Large intestine (tissue), 3 donors: Measurements from ENCODE around the gene FZD7. TPM values are rescaled to one million over a fixed set of nuclear protein-coding genes. Genes with fewer than 3 reads are reported as not detected.

ENCODE experiments used
- DNase-seq, 2 donors: peaks; one replicate each; pipeline versions ENCODE4 v3.0.0 to v3.0.0-alpha.2; 2013
- H3K27ac ChIP-seq: one replicate; pipeline ENCODE4 v1.5.1; 2013; ENCODE audit warnings: low read length
- H3K27me3 ChIP-seq: 2 replicates; pipeline ENCODE4 v1.6.1; 2013; ENCODE audit warnings: low read length; ENCODE audit not compliant: control insufficient read depth, insufficient read depth
- H3K36me3 ChIP-seq: 2 replicates; pipeline ENCODE4 v1.6.1; 2013; ENCODE audit warnings: low read length; ENCODE audit not compliant: control insufficient read depth, insufficient read depth
- H3K4me1 ChIP-seq: one replicate; pipeline ENCODE4 v1.6.1; 2013; ENCODE audit warnings: low read length; ENCODE audit not compliant: control insufficient read depth, insufficient read depth
- H3K4me3 ChIP-seq: one replicate; pipeline ENCODE4 v1.5.1; 2013; ENCODE audit warnings: low read length
- H3K9me3 ChIP-seq: one replicate; pipeline ENCODE4 v1.6.1; 2013; ENCODE audit warnings: mild to moderate bottlenecking, low read depth, low read length, moderate library complexity; ENCODE audit not compliant: control insufficient read depth
- WGBS: methylation state at CpG from one replicate; pipeline ENCODE4 v1.1.5; 2013; ENCODE audit warnings: low lambda C conversion rate; ENCODE audit not compliant: insufficient coverage; 5-methylcytosine and 5-hydroxymethylcytosine counted together
- polyA plus RNA-seq: library from polyadenylated mRNA; unstranded; fragments of 120-200 nt; gene quantifications from one replicate; pipeline ENCODE4 v1.2.1, GENCODE V29; 2013

Gene FZD7
- polyA plus RNA-seq, 1 donor = 24.1 TPM

- no CpG with 5 or more reads among the region's 10 CpGs for WGBS
- DNase-seq = no peak
- H3K27ac ChIP-seq = no peak overlapping the region
- no peaks in the 10 kb centered on the region for H3K9me3 ChIP-seq
- H3K36me3 ChIP-seq = no peaks in the 10 kb centered on the region
- H3K27me3 ChIP-seq = no peaks in the 10 kb centered on the region
- no peak overlapping the region for H3K4me3 ChIP-seq
- no peaks in the 10 kb centered on the region for H3K4me1 ChIP-seq
Observed at GRCh38 chr2:202023198-202023903, 10.3 kb upstream of the FZD7 start.

GRCh38 chr2:202023904-202024266, 9.8 kb upstream of the FZD7 start:
- Histone ChIP-seq H3K4me3 (no peak overlapping the region), H3K36me3 (no peaks in the 10 kb centered on the region), H3K27ac (no peak overlapping the region), H3K9me3 (no peaks in the 10 kb centered on the region), H3K27me3 (no peaks in the 10 kb centered on the region), H3K4me1 (no peaks in the 10 kb centered on the region)
- no CpG with 5 or more reads among the region's 8 CpGs for WGBS
- DNase-seq = no peak

GRCh38 chr2:202024871-202025270, 8.8 kb upstream of the FZD7 start:
- no peaks in the 10 kb centered on the region for H3K27me3 ChIP-seq
- H3K36me3 ChIP-seq = no peaks in the 10 kb centered on the region
- no peak for DNase-seq
- no peak overlapping the region for H3K27ac ChIP-seq
- H3K4me1 ChIP-seq = no peaks in the 10 kb centered on the region
- no peak overlapping the region for H3K4me3 ChIP-seq
- 79% methylated on average over 2 of the region's 9 CpGs for WGBS
- no peaks in the 10 kb centered on the region for H3K9me3 ChIP-seq

GRCh38 chr2:202025816-202026215, 7.8 kb upstream of the FZD7 start:
- Histone ChIP-seq H3K4me1 (no peaks in the 10 kb centered on the region), H3K36me3 (no peaks in the 10 kb centered on the region), H3K4me3 (no peak overlapping the region), H3K9me3 (no peaks in the 10 kb centered on the region), H3K27me3 (no peaks in the 10 kb centered on the region), H3K27ac (no peak overlapping the region)
- DNase-seq = no peak
- WGBS = 100% methylated on average over 1 of the region's 5 CpGs

- no peaks in the 10 kb centered on the region for H3K4me1 ChIP-seq
- H3K36me3 ChIP-seq = no peaks in the 10 kb centered on the region
- H3K9me3 ChIP-seq = no peaks in the 10 kb centered on the region
- no peak overlapping the region for H3K27ac ChIP-seq
- no CpG with 5 or more reads among the region's 5 CpGs for WGBS
- H3K27me3 ChIP-seq = no peaks in the 10 kb centered on the region
- DNase-seq = no peak
- H3K4me3 ChIP-seq = no peak overlapping the region
Observed at GRCh38 chr2:202026507-202026906, 7.1 kb upstream of the FZD7 start.

GRCh38 chr2:202030691-202031090, 3.0 kb upstream of the FZD7 start:
- Histone ChIP-seq H3K9me3 (peaks cover 10% of the 10 kb centered on the region), H3K27ac (no peak overlapping the region), H3K4me1 (peaks cover 8% of the 10 kb centered on the region), H3K27me3 (peaks cover 3% of the 10 kb centered on the region), H3K4me3 (no peak overlapping the region), H3K36me3 (peaks cover 2% of the 10 kb centered on the region)
- 100% methylated on average over 1 of the region's 4 CpGs for WGBS
- DNase-seq = no peak

- no peak overlapping the region for H3K4me3 ChIP-seq
- H3K4me1 ChIP-seq = peaks cover 12% of the 10 kb centered on the region
- no peak overlapping the region for H3K27ac ChIP-seq
- H3K27me3 ChIP-seq = peaks cover 4% of the 10 kb centered on the region
- 63% methylated on average over 2 of the region's 4 CpGs for WGBS
- peaks cover 4% of the 10 kb centered on the region for H3K36me3 ChIP-seq
- H3K9me3 ChIP-seq = peaks cover 14% of the 10 kb centered on the region
- DNase-seq = no peak
Observed at GRCh38 chr2:202031246-202031951, 2.3 kb upstream of the FZD7 start.

GRCh38 chr2:202032846-202033316, 774 bp upstream of the FZD7 start:
- no CpG with 5 or more reads among the region's 42 CpGs for WGBS
- H3K27me3 ChIP-seq = peaks cover 4% of the 10 kb centered on the region

GRCh38 chr2:202034249-202035088, 814 bp downstream of the FZD7 start:
- peak overlapping the region; percentile 94 for H3K27ac ChIP-seq
- H3K4me1 ChIP-seq = peaks cover 37% of the 10 kb centered on the region
- peak in 1 of 2 donors; percentile 70 for DNase-seq
- peaks cover 4% of the 10 kb centered on the region for H3K36me3 ChIP-seq
- H3K9me3 ChIP-seq = peaks cover 14% of the 10 kb centered on the region
- H3K27me3 ChIP-seq = peaks cover 4% of the 10 kb centered on the region
- WGBS = no CpG with 5 or more reads among the region's 105 CpGs
- H3K4me3 ChIP-seq = peak overlapping the region; percentile 64

More at GRCh38 chr2:202032846-202033316, 774 bp upstream of the FZD7 start:
- Histone ChIP-seq H3K4me1 (peaks cover 26% of the 10 kb centered on the region), H3K9me3 (peaks cover 14% of the 10 kb centered on the region), H3K27ac (peak overlapping the region; percentile 100), H3K4me3 (peak overlapping the region; percentile 93), H3K36me3 (peaks cover 4% of the 10 kb centered on the region)
- peak; percentile 60 to 89 for DNase-seq
